Uterus (tissue), 2 donors: ENCODE measurements around the gene INMT.

Experiments used
- POLR2A ChIP-seq, 2 donors: fragments of 450-650 bp; IDR thresholded peaks; one replicate each; pipeline ENCODE4 v1.6.1; 2016; ENCODE audit warnings: antibody characterized with exemption in 2 of 2, mild to moderate bottlenecking in 1 of 2, moderate library complexity in 1 of 2
- TF ChIP-seq, protein P1 (sequence below), 4 experiments: fragments of 200-600 bp in 2 of 4; fragments of 450-650 bp in 2 of 4; sonication (generic) in 2 of 4; IDR thresholded peaks; one replicate each; pipeline ENCODE4 v1.5.1; 2016 to 2019; ENCODE audit warnings: antibody characterized with exemption in 4 of 4, mild to moderate bottlenecking in 2 of 4, moderate library complexity in 1 of 4

DNA sequence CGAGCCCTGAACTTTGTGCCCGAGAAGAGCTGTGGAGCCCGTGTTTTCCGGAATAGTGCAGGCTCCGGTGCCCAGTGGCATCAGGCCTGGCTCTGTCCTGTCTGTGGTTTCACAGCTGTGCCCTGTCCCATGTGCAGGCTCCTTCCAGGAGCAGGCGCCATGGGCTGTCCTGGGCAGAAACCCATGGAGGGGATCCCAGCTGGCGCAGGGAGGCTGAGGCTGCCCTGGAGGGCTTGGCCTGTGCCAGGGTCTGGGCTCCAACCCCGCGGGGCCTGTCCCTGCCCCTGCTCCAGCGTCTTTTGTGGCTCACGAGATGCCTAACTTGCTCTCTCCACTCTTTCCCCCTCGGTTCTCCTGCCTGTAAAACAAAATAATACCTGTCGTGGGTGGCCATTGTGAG, 46.3 kb upstream of the INMT start:
- TF ChIP-seq, protein P1, sequence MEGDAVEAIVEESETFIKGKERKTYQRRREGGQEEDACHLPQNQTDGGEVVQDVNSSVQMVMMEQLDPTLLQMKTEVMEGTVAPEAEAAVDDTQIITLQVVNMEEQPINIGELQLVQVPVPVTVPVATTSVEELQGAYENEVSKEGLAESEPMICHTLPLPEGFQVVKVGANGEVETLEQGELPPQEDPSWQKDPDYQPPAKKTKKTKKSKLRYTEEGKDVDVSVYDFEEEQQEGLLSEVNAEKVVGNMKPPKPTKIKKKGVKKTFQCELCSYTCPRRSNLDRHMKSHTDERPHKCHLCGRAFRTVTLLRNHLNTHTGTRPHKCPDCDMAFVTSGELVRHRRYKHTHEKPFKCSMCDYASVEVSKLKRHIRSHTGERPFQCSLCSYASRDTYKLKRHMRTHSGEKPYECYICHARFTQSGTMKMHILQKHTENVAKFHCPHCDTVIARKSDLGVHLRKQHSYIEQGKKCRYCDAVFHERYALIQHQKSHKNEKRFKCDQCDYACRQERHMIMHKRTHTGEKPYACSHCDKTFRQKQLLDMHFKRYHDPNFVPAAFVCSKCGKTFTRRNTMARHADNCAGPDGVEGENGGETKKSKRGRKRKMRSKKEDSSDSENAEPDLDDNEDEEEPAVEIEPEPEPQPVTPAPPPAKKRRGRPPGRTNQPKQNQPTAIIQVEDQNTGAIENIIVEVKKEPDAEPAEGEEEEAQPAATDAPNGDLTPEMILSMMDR (IDR thresholded peaks at IDR 0.05): no peak
- TF ChIP-seq POLR2A (IDR thresholded peaks at IDR 0.05): no peak
